Neural crest cell (in vitro differentiated cells): ENCODE measurements around the gene FBXO10. TPM values are rescaled to one million over a fixed set of nuclear protein-coding genes. Genes with fewer than 3 reads are reported as not detected.

ENCODE experiments used
- DNase-seq: peaks from one replicate; pipeline ENCODE4 v3.0.0; 2021; ENCODE audit warnings: low read depth, mixed read lengths, low spot score
- H3K27ac Mint-ChIP-seq: one replicate; pipeline ENCODE4 v1.8.0; 2021; ENCODE audit warnings: mild to moderate bottlenecking, mixed read lengths; ENCODE audit not compliant: unreplicated experiment
- H3K27me3 Mint-ChIP-seq: 2 replicates; pipeline ENCODE4 v1.8.0; 2021; ENCODE audit warnings: low read depth, mild to moderate bottlenecking, mixed read lengths
- H3K36me3 Mint-ChIP-seq: 2 replicates; pipeline ENCODE4 v1.8.0; 2021; ENCODE audit warnings: low read depth, mild to moderate bottlenecking, mixed read lengths
- H3K4me1 Mint-ChIP-seq: 2 replicates; pipeline ENCODE4 v1.8.0; 2021; ENCODE audit warnings: mixed read lengths
- H3K4me3 Mint-ChIP-seq: one replicate; pipeline ENCODE4 v1.8.0; 2021; ENCODE audit warnings: mild to moderate bottlenecking, mixed read lengths
- H3K9me3 Mint-ChIP-seq: 2 replicates; pipeline ENCODE4 v1.8.0; 2021; ENCODE audit warnings: mixed read lengths
- CTCF ChIP-seq: fragments of 200-600 bp; sonication (generic); conservative IDR thresholded peaks from 2 replicates; pipeline ENCODE4 v1.5.0; 2021; ENCODE audit warnings: antibody characterized with exemption, mild to moderate bottlenecking
- total RNA-seq: library from RNA; stranded (reverse); gene quantifications from 2 replicates; pipeline ENCODE4 v1.2.1, GENCODE V29; 2021

Gene FBXO10
- total RNA-seq, 1 donor from 2014 or later = 25.6 TPM

GRCh38 chr9:37618817-37619216, 42.6 kb upstream of the FBXO10 start:
- Mint-ChIP-seq H3K4me3 (no peak overlapping the region), H3K36me3 (no peaks in the 10 kb centered on the region), H3K4me1 (peaks cover 5% of the 10 kb centered on the region), H3K9me3 (no peaks in the 10 kb centered on the region), H3K27ac (no peak overlapping the region), H3K27me3 (peaks cover 8% of the 10 kb centered on the region)
- no peak for DNase-seq
- no peak for TF ChIP-seq CTCF

GRCh38 chr9:37617832-37618231, 41.7 kb upstream of the FBXO10 start:
- H3K4me1 Mint-ChIP-seq = peaks cover 5% of the 10 kb centered on the region
- H3K27me3 Mint-ChIP-seq = peaks cover 8% of the 10 kb centered on the region
- no peak overlapping the region for H3K27ac Mint-ChIP-seq
- no peak overlapping the region for H3K4me3 Mint-ChIP-seq
- H3K9me3 Mint-ChIP-seq = no peaks in the 10 kb centered on the region
- H3K36me3 Mint-ChIP-seq = no peaks in the 10 kb centered on the region
- no peak for DNase-seq
- no peak for TF ChIP-seq CTCF

- H3K9me3 Mint-ChIP-seq = no peaks in the 10 kb centered on the region
- peaks cover 5% of the 10 kb centered on the region for H3K4me1 Mint-ChIP-seq
- peaks cover 11% of the 10 kb centered on the region for H3K27me3 Mint-ChIP-seq
- no peak overlapping the region for H3K4me3 Mint-ChIP-seq
- H3K27ac Mint-ChIP-seq = no peak overlapping the region
- TF ChIP-seq CTCF = no peak
- DNase-seq = no peak
- no peaks in the 10 kb centered on the region for H3K36me3 Mint-ChIP-seq
Observed at GRCh38 chr9:37617161-37617560, 41.0 kb upstream of the FBXO10 start.

- Mint-ChIP-seq H3K27me3 (peaks cover 24% of the 10 kb centered on the region), H3K9me3 (no peaks in the 10 kb centered on the region), H3K4me3 (no peak overlapping the region), H3K36me3 (no peaks in the 10 kb centered on the region), H3K4me1 (no peaks in the 10 kb centered on the region), H3K27ac (no peak overlapping the region)
- no peak for DNase-seq
- TF ChIP-seq CTCF = no peak
Observed at GRCh38 chr9:37611961-37612360, 35.8 kb upstream of the FBXO10 start.

GRCh38 chr9:37611014-37611413, 34.8 kb upstream of the FBXO10 start:
- Mint-ChIP-seq H3K4me1 (no peaks in the 10 kb centered on the region), H3K27me3 (peaks cover 30% of the 10 kb centered on the region), H3K36me3 (no peaks in the 10 kb centered on the region), H3K27ac (no peak overlapping the region), H3K4me3 (no peak overlapping the region), H3K9me3 (no peaks in the 10 kb centered on the region)
- no peak for DNase-seq
- no peak for TF ChIP-seq CTCF
